DMS79 (cell line): Measurements from ENCODE around the gene STK38.
"Not testable (repeated sequence)": the region's sequence is repeated elsewhere in the genome, so short reads cannot be mapped to it uniquely, and the experiment has no call there.

Experiments used
- DNase-seq: peaks from one replicate; lab custom pipeline; 2025; lab: John Stamatoyannopoulos, UW

The STK38 gene

DNA sequence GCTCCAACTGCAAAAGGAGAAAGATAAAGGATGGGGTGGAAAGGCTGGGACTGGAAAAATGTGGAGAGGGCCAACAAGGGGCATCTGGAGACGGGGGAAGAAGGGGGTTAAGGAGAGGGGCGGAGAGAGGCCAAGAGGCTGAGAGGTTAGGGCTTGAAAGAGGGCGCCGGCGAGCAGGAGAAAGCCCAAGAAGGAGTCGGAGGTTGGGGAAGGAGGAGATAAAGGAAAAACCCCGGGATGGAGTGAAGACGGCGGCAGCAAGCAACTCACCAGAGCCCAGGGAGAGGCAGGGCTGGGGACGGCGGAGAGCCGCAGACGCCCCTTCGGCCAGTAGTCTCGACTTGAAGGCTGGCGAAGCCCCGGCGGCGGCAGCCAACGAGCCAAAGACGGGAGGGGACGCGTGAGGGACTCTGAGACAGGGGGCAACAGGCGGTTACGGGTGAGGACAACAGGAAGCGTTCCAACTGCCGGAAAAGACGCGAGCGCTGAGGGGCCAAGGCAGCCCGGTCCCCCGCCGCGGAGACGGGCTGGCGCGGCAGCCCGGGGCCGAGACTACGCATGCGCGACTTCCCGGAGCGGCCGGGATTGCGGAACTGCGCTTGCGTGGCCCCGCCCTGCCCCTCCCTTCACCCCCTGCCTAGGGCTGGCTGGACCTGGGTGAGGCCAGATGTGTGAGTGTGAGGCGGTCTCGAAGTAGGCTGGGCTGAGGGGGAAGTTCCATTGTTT, at the start of gene STK38:
TSS of gene STK38 (minus strand) at position 560 of the 726 bp plus-strand sequence. CDS start 7,277 bp downstream, outside the sequence.
- peak; percentile 67 for DNase-seq

DNA sequence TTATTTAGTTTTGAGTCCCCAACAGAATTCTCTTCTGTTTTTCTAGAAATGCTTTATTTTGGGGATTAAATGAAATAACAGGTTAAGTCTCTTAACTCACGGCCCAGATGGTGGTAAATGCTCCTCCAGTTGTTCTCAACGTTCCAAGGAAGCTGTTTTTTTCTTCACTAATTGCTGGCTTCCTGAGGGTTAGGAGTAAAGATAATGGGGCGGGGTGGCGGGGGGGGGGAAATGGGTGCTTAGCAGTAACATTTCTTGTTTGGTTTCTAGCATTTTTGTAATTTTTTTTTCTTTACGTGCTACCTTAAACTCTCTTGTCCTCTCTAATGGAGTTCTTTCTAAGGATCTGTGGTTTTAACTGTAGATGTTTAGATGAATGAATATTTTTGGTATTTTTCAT, 49.1 kb upstream of the STK38 start:
- DNase-seq = peak; percentile 14

DNA sequence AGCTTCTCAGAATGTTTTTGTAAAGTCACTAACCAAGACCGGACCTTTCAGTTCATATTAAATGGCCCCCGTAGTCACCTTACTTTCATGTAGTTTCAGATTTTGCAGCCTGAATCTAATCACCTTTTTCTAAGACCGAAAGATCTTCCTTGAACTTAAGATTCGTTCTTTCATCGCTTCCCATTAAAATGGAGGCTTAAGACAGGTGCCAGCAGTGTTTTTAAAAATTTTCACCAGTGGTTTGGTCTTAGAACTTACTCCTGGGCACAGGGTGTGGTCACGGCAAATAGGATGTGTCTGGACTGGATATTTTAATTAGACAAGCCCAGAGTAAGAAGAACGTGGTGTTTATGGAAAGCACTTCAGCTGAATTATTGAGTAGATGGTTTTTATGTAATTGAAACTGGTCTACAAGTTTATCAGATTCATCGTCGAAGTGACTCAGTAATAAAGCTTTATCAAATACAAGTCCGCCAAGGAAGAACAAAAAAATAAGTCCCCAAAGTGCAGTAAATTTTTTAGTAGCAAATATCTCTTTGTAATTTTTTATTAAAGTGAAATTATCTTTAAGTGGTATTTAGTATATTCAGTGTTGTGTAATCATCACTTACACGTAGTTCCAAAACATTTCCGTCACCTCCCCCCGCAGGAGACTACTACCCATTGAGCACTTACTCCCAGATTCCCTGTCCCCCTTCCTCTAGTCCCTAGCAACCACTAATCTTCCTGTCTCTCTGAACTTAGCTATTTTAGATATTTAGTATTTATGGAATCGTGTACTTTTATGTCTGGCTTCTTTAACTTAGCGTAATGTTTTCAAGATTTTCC, 47.8 kb upstream of the STK38 start:
- peak; percentile 28 for DNase-seq

DNA sequence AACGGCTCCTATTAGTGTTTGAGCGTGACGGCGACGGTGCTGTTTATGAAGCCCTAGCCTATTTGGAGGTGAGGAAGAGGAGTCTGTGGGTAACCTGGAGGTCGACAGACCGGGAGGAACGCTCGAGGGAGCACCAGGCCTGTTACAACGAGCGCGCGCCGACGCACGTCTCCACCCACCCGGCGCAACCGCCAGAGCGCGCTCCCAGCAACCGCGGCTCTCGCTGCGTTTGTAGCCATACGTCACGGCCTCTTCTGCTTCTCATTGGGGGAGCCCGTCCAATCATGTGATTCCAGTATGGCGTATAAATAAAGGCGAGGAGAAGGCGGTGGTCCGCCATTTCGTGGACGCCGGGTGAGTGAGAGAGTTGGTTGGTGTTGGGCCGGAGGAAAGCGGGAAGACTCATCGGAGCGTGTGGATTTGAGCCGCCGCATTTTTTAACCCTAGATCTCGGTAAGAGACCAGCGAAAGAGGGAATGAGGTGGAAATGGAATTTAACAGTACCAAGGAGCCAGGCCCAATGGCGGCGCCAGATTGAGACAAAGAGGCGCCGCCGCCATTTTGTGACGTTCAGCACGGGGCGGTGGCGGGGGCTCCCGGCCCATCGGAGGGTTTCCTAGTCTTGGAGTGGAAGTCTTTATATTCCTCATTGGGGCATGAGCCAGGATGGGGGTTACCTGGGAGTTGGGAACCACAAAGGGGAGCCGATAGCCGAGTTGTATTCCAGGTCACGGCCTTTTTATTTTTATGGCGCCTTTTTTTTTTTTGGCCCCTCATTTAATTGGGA, 46.9 kb upstream of the STK38 start, which contains the start of gene SRSF3:
TSS of gene SRSF3 (plus strand) at position 334 of the 787 bp plus-strand sequence. CDS start 2,401 bp downstream, outside the sequence.
- DNase-seq = peak; percentile 97

DNA sequence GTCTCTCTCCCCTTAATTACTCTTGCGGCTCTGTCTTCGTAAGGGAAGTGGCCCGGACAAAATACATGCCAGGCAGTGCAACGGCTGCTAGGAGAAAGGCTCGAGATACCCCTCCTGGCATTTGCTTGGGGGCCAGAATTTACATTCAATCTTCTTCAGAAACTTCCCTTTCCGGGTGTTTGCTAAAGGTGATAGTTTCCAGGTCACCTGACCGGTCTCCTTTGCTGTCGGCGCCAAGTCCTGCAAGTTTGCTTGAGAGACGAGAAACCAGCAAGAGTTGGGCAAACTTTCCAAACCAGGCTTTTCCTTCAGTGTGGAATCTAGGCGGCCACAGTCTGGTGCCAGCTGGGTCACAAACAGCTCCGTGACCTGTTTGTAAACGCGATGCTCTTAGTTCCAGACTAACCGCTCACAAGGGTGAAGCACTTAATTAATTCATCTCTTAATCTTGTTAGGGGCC, 46.3 kb upstream of the STK38 start:
- DNase-seq = peak; percentile 58

DNA sequence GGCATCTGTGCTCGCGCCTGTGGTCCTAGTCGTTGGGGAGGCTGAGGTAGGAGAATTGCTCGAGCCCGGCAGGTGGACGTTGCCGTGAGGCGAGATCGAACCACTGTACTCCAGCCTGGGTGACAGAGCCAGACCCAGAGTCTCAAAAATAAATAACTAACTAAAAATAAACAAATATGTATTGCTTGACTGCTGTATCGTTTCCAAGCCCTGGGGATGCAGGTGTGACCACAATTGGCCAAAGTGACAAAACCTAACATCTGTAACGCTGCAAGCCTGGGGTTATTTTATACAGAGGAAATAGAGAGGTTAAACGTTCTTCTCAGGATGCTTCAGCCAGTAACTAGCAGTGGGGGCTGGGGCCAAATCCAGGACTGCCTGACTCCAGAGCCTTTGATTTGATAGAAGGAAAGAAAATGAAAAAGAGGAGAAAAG, 45.0 kb upstream of the STK38 start:
- DNase-seq = no peak

DNA sequence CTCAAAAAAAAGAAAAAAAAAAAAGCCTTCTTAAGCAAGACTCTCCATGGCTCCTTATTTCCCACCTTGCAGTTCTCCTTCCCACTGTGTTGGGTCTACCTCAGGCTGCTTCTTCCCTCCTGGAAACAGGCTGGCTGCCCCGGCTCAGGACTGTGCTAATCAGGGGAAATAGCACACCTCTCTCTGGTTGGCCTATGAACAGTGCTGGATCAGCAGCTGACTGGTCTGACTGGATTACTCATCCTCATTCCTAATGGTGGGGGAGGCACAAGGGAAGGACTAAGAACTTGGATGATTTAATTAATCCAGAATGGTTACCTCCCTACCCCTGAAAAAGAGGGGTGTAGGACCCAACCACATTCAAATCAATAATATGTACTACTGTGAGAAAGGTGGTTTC, 43.0 kb upstream of the STK38 start:
- DNase-seq = no peak

DNA sequence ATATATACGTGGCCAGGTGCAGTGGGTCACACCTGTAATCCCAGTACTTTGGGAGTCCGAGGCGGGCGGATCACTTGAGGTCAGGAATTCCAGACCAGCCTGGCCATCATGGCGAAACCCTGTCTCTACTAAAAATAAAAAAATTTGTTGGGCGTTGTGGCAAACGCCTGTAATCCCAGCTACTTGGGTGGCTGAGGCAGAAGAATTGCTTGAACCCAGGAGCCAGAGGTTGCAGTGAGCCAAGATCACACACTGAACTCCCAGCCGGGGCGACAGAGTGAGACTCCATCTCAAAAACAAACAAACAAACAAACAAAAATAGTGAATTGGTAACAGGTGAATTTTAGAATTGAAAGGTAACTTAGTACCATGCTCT, 41.7 kb upstream of the STK38 start:
- DNase-seq = not testable (repeated sequence)

DNA sequence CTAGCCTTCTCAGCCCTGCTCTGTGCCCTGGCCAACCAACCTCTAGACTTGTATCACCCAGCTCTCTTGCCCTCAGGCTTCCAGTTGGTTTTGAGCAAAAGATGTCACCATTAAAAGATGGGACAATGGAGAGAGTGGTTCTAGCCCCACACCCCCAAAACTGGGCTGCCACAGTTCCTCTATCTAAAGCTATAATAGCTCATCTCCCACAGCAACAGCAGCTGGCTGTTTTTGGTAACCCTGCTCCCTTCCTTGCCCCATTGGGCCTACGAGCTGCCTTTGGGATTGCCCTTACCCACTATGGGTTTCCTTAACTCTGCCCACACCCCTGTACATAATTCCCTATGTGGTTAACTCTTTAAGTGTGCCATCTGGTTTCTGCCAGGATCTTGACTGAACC, 39.3 kb upstream of the STK38 start:
- DNase-seq = no peak

DNA sequence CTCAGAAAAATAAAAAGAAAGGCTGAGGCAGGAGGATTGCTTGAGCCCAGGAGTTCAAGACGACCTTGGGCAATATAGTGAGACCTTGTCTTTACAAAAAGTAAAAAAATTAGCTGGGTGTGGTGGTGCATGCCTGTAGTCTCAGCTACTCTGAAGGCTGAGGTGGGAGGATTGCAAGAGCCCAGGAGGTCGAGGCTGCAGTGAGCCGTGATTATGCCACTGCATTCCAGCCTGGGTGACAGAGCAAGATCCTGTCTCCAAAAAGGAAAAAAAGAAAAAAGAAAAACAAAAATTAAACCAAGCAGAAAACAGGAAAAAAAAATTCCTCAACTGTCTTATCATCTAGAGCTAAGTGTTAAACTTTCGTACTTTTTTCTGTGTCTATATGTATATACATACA, 34.4 kb upstream of the STK38 start:
- DNase-seq = no peak

DNA sequence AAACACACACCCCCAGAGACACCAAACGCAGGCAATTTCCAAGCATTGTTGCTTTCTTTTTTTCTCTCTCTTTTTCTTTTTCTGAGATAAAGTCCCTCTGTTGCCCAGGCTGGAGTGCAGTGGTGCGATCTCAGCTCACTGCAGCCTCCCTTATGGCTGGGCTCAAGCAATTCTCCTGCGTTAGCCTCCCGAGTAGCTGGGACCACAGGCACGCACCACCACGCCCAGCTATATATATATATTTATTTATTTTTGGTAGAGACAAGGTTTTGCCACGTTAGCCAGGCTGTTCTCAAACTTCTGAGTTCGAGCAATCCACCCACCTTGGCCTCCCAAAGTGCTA, 32.9 kb upstream of the STK38 start:
- DNase-seq = no peak

DNA sequence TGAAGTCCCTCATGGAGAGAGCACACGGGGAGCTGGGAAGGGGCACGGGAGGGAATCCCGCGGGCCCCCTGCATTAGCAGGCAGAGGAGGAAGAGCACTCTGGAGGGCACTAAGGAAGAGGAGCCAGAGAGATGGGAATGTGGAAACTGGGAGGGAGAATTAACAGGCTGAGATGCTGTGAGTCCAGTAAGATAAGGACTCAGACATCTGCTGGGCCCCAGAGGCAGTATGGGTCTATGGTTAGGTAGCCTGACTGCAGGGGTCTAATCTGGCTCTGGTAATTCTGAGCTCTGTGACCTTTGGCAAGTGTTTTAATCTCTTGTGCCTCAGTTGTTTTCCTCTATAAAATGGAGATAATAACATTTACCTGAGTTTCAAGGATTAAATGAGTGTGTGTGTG, 31.2 kb upstream of the STK38 start:
- no peak for DNase-seq

DNA sequence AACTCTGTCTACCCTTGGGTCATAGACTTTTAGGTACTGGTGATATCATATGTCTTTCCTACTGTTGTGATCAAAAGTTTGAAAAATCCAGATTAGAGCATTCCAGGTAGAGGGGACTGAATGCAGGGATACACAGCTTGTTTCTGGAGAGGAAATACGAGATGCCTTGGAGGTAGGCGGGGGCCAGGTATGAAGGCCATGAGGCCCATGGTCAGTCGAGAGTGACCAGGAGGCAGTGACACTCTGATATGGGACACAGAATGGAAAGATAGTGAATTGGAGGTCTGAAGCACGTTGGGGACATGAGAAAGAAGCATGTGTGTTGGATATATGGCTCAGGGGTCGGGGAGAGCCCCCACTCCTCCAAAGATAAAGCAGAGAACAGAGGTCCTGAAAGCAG, 30.8 kb upstream of the STK38 start:
- DNase-seq = no peak

DNA sequence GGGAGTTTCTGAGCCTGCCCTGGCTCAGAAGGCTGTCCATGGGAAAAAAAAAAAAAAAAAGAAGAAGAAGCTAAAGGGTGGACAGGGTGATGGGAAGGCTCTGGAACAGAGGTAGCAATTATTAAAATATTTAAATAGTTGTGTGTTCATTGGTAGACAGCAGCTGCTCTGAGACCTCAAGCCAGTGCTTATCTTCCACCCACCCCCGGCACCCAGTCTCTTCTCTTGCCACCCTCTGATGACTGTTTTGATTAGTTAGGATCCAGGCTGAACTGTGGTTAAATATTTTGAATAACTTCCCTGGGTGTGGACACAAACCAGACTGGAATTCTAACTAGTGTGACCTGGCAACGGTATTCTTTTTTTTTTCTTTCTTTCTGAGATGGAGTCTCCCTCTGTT, 30.0 kb upstream of the STK38 start:
- DNase-seq = no peak

DNA sequence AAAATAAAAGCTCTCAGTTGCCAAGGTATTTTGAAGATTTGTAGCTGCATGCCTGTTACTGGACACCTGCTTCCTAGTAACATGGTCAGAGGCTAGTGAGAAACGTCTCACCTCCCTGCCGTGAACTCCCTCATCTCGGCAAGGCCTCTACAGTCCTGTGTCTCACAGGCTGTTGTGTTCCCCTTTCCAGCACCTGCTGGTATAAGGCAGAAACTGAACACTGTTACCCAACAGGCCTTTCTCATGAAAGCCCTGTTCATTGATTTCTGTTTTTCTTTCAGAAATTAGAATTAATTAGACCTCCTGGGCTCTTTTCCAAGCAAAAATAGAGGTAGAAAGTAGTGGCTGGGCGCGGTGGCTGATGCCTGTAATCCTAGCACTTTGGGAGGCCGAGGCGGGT, 29.3 kb upstream of the STK38 start:
- no peak for DNase-seq

DNA sequence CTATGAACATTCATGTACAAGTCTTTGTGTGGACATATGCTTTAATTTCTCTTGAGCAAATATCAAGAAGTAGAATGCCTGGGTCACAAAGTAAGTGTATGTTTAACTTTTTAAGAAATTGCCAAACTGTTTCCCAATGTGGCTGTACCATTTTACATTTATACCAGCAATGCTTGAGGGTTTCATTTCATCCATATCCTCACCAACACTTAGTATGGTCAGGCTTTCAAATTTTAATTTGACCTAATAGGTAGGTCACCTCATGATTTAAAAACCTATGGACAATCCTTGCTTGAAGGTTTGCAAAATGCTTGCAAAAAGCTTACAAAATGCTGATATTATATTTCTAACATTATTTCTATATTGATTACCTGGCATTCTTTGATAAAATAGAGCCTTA, 27.4 kb upstream of the STK38 start:
- no peak for DNase-seq

DNA sequence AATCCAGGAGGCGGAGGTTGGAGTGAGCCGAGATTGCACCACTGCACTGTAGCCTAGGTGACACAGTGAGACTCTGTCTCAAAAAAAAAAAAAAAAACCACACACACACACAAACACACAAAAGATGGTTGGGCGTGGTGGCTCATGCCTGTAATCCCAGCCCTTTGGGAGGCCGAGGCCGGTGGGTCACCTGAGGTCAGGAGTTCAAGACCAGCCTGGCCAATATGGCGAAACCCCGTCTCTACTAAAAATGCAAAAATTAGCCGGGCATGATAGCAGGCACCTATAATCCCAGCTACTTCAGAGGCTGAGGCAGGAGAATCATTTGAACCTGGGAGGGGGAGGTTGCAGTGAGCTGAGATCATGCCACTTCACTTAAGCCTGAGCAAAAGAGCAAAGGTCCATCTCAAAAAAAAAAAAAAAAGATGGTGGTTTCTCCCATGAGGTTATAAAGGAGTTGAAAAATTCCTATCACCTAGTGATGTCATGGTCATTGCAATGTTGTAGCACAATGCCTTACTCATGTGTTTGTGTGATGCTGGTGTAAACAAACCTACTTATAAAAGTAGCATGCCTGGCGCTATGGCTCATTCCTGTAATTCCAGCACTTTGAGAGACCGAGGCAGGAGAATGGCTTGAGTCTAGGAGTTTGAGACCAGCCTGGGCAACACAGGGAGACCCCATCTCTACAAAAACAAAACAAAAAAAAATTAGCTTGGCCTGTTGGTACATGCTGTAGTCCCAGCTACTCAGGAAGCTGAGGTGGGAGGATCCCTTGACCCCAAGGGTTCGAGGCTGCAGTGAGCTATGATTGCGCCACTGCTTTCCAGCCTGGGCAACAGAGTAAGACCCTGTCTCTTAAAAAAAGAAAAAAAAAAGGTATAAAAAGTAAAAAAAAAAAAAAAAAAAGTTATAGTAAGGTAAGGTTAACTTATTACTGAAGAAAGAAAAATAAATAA, 25.4 kb upstream of the STK38 start:
- DNase-seq = not testable (repeated sequence)

DNA sequence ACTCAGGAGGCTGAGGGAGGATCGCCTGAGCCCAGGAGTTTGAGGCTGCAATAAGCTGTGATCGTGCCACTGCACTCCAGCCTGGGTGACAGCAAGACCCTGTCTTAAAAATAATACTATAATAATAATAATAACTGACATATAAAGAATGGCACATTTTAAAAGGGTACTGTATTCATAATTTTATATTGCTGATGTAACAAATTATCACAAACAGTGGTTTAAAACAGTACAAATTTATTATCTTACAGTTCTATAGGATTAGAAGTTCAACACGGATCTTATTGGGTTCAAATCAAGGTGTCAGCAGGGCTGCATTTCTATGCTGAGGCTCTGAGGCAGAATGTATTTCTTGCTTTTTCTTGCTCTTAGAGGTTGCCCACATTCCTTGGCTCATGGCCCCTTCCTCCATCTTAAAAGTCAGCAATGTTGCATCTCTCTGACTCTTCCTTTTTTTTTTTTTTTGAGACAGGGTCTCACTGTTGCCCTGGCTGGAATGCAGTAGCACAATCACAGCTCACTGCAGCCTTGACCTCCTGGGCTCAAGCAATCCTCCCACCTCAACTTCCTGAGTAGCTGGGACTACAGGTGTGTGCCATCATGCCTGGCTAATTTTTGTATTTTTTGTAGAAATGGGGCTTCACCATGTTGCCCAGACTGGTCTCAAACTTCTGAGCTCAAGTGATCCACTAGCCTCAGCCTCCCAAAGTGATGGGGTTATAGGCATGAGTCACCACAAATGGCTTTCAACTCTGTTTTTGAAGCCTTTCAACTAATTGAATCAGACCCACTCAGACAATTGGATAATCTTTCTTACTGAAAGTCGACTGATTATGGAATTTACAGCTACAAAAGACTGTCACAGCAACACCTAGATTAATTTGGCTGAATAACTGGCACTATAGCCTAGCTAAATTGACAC, 24.1 kb upstream of the STK38 start:
- no peak for DNase-seq

DNA sequence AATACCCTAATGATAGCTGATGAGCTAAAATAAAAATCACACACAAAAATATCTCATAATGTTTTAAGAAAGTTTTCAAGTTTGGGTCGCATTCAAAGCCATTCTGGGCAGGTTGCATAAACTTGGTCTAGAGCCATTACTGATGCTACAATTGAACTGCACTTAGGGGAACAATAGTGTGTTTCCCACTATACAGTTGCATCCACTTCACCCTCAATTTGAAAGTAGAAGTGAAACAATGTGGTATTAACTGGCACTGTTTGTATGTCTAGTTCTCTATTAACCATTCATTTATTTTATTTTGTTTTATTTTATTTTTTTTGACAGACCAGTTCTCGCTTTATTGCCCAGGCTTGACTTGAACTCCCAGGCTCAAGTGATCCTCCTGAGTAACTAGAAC, 23.0 kb upstream of the STK38 start:
- no peak for DNase-seq

DNA sequence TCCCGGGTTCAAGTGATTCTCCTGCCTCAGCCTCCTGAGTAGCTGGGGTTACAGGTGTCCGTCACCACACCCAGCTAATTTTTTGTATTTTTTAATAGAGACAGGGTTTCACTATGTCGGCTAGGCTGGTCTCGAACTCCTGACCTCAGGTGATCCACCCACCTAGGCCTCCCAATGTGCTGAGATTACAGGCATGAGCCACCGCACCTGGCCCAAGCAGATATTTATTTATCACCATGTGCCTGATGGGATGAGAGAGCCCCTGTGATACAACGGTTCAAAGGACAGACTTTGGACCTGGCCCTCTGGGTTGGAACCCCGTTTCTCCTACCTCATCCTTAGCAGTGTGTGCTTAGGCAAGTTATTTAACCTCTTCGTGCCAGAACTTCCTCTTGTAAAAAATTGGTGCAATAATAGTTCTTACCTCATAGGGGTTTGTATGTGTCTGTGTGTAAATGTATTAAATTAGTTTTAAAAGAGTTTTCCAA, 19.2 kb upstream of the STK38 start:
- no peak for DNase-seq
